Activated T-helper 1 cell treated with Interleukin-2 at 50 U/mL for 16 hours (primary cell): Measurements from ENCODE around the gene MRGPRG.

Experiments used
- DNase-seq: peaks from one replicate; pipeline ENCODE4 v3.0.0-alpha.2; 2020; ENCODE audit warnings: low read depth

MRGPRG gene

DNA sequence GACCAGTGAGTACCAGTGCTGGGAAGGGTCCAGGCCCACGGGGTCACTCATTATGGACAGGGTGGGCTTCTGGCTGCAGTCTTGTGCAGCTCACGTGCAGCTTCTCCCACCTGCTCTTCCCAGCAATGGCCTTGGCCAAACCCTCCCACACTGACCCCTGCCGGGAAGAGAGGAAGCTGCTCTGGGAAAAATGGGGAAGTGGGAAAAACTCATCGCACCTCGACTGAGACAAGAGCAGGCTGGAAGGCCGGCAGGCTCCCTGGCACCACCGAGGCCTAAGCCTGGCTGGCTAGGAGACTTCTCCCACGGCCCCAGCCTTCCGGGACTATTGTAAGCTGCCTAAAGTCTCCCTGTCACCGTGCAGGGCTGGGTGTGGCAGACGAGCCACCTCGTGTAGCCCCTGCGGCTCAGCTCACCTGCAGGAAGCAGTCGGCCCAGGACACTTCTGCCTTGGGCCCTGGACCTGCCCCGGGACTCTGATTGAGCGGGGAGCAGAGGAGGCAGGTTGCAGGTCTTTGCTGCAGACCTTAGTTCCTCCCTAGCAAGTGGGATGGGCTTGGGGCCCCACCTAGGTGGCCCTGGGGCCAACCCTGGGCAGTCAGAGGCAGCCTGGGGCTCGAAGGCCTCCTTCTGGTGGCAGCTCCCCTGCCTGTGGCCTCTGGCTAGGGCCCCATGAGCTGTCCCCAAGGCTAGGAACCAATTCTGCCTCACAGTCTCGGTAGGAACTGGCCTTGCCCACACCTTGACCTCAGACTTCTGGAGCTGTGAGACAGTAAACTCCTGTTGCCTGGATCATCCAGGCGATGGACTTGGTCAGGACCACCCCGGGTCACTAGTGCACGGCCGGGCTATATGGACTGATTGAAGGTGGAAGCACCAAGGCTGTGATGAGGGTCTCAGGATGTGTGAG lies 23.1 kb downstream of the MRGPRG start:
- no peak for DNase-seq

DNA sequence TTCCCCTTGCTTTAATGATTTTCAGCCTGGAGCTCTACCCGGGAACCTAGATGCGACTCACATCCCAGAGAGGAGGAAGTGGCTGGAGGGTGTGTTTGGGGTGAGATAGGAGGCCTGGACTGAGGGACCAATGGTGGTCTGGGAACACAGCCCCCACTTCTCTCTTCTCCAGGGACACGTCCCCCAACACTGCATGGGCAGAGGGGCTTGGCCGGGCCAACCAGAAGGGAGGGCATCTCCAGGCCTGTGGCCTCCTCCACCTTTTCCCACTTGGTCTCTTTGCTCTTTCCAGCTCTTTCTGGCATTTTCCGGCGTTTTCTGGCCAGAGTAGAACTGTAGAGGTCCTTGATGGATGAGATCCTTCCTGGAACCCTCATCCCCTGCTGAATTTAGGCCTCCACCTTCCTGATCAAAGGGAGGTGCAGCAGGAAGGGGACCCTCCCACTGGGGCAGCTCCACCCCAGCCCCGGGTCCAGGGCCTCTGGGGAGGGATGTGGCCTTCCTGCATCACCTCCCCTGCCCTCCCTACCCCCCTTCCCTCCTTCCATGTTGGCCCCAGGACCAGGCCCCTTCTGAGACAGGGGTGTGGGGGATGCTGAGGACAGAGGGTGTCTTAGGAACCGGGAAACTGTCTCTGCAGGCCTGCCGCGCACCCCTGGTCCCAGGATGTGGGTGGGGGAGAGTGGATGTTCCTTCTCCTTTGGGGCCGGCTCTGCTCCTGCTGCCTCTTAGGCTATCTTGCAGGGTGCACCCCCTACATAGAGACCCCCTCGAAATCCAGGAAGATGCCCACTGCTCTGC lies 24.4 kb downstream of the MRGPRG start:
- DNase-seq = no peak

DNA sequence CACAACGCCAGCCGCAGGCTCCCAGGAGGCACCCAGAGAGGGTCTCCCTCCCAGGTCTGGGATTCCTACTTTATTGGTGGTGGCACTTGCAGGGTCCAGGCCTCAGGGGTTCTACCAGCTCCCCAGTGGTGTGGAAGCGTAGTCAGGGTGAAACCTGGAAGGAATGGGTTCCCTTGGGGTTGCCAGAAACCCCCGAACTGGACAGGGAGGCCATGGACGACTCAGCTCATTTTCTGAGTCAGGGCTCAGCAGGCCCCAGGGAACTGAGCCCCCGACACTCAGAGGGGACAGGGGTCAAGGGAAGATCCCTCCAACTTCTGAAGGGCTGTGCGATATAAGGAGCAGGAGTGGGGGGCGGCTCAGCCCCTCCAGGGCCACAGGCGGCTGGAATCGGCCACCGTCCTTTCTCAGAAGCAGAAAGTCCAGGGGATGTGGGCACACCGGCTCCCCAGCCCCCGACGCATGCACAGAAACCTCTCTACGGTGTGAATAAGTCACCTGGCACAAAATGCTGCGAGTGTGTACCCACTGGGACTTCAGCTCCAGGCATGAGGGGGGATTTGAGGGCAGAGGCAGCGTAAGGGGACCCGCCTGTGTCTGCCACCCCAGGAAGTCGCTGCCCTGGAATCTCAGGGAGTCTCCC lies 25.1 kb downstream of the MRGPRG start:
- DNase-seq = no peak

DNA sequence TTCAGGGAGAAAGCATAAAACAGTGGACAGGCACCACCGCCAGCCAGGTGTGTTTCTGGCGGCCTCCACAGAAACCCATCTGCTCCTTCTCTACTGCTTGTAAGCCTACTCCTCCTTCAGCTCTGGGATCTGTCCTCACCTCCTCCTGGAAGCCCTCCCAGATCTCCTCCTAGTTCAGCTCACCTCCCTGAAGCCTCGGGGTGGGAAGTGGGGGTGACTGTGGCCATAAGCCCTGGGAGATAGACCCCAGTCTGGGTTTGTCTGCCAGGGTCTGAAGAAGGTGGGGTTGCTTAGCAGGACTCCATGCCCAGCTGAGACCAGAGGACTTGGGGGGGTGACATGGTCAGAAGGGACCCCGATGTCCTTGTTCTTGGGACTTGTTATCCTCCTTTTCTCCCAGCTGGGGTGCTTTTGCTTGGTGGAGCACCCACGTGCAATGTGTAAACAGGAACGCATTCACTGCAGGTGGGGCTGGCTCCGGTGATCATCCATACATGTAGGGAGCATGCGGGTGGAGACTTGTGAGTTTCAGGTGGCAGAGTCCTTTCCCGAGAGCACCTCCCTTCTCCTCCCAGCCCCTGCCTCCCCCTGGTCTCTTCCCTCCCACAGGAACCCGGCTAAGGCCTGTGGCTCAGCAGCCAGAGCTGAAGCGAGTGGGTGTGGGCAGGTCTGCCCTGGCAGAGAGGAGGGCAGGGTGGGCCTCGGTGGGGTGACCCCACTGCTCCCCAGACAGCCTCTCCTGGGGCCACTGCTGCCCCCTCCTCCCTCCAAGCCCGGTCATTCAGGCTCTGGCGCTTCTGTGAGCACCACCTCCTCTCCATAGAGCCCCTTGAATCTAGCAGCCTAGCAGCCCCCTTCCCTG lies 25.9 kb downstream of the MRGPRG start:
- DNase-seq = no peak

DNA sequence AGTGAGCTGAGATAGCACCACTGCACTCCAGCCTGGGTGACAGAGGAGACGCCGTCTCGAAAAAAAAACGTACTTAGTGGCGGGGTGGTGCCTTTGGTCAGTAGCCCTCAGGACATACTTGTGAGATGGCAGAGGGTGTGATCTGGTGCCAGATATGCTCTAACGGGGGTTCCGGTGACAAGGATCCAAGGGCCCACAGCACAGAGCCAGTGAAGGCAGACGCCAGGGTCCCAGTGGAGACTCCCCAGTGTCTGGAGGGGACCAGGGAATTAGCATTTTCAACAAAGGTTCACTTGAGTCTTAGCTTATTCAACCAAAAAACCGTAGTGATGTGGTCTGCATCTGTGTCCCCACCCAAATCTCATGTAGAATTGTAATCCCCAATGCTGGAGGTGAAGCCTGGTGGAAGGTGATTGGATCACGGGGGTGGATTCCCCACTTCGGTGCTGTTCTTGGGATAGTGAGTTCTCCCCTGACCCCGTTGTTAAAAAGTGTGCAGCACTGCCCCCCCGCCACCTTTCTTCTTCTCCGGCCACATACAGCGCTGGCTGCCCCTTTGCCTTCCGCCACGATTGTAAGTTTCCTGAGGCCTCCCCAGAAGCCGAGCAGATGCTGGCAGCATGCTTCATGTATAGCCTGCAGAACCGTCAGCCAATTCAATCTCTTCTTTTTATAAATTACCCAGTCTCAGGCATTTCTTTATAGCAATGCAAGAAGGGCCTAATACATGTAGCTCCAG lies 26.9 kb downstream of the MRGPRG start:
- no peak for DNase-seq

DNA sequence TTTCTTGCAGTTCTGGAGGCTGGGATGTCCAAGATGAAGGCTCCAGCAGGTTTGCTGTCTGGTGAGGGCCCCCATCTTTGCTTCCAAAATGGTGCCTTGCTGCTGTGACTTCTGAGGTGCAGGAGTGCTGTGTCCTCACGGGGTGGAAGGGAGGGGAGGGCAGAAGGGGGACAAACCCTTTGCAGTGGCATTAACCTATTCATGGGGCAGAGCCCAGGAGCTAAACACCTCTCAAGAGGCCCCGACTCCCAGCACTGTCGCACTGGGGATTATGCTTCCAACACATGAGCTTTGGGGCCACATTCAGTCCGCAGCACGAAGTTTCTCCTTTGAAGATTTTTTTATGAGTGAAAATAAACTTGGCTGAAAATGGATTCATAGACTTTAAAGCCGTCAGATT lies 28.0 kb downstream of the MRGPRG start:
- DNase-seq = no peak

DNA sequence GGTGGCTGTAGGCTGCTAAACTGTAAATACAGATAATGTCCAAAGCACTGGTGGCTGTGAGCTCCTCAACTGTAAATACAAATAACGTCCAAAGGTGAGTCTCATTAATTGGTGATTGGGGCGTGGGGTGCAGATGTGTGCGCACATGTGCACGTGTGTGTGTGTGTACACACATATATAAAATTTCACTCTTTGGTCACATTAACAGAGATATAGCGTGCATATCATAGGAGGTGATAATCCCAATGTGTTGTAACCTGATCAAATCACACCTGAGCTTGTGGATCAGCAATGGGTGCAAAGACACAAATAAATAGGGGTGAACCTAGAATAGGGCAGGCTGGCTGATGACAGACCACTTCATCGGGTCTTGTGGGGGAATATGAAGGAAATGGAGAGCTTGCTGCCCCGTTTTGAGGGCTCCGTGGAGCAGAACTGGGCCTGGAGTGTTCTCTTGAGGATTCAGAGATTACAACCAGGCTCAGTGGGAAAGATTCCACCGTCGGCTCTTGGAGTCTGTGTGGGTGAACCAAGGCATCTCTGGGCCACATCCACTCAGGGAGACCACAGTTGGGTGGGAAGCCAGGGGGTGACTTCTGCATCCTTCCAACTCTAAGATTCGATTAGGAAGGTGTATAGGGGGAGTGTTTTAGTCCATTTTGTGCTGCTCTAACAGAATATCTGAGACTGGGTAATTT lies 28.6 kb downstream of the MRGPRG start:
- no peak for DNase-seq

DNA sequence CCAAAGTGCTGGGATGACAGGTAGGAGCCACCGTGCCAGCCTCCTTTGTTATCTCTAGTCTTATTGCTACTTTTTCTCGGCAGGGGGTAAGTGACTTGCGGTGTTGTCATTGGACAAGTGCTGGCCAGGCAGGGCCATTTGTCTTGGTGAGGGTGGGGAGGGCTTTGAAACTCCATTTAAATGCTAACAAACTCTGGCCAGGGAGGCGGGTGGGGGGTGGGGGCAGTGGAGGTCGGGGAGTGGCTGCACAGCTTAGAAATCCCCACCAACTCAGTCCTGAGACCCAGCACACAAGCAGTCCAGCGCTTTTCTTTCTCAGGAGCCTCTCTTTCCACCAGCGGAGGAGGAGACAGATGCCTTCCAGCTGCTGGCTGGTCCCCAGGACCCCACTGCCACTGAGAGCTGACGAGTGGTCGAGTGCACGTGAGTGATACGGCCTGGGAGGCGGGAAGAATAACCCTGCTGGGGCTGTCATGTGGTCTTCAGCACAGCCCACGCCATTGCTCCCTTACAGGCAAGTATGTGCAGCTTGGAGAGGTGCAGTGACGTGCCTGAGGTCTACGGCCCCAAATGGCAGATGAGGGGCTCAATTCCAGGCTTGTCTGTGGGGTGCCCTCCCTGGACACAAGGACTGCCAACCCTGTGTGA lies 29.3 kb downstream of the MRGPRG start:
- no peak for DNase-seq

DNA sequence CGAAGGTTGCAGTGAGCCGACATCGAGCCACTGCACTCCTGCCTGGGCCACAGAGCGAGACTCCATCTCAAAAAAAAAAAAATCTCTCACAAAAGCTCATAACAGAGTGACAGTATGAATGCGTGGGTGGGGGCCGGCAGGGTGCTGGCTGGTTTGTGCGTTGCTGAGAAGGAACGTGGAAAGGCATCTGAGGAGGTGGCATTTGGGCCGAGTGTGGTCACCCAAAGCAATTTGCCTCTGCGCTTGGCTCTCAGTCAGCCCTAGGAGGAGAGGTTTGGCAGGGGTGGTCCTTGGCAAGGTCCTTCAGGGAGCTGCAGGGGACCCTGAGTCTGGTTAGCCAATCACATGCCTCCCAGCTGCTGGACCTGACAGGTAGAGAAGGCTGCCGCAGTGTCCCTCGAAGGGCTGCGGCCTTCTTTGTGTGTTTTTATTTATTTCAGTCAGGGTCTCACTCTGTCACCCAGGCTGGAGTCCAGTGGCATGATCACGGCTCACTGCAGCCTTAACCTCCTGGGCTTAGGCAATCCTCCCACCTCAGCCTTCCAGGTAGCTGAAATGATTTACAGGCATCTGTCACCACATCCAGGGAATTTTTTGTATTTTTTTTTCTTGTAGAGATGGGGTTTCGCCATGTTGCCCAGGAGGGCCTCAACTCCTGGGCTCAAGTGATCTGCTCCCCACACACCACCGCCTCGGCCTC lies 30.0 kb downstream of the MRGPRG start:
- no peak for DNase-seq

DNA sequence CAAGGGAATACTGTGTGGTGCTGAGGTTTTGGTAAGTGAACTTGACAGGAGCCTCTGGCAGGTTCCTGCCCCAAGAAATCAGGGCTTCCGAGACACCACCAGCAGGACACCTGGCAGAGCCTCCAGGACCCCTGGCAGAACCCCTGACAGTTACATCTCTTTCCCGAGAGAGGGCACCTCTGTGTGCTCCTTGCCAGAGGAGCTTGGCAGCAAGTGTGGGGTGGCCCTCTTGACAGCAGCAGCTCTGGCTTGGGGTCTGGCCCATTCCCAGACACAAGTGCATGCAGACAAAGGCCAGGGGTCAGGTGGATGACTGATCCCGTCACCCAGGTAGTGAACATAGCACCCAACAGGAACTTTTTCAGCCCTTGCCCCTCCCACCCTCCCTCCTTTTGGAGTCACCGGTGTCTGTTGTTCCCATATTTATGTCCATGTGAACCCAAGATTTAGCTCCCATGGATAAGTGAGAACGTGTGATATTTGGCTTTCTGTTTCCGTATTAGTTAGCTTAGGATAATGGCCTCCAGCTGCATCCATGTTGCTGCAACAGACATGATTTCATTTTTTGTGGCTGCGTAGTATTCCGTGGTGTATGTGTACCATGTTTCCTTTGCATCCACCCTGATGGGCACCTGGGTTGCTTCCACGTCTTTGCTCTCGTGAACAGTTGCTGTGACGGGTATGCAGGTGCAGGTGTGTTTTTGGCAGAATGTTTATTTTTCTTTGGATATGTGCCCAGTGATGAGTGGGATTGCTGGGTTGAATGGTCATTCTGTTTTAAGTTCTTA lies 32.3 kb downstream of the MRGPRG start:
- no peak for DNase-seq

DNA sequence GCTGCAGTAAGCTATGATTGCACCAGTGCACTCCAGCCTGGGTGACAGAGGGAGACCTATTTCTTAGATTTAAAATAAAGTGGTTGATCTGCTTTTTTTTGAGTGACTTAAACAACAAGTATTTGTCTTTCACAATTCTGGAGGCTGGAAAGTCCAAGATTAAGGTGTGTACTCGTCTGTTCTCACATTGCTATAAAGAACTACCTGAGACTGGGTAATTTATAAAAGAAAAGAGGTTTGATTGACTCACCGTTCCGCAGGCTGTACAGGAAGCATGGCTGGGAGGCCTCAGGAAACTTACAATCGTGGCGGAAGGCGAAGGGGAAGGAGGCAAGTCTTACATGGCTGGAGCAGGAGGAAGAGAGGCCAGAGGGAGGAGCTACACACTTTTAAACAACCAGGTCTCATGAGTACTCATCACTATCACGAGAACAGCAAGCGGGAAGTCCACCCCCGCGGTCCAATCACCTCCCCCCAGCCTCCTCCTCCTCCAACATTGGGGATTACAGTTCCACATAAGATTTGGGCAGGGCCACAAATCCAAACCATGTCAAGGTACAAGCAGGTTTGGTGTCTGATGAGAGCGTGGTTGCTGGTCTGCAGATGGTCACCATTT lies 33.8 kb downstream of the MRGPRG start:
- DNase-seq = no peak

DNA sequence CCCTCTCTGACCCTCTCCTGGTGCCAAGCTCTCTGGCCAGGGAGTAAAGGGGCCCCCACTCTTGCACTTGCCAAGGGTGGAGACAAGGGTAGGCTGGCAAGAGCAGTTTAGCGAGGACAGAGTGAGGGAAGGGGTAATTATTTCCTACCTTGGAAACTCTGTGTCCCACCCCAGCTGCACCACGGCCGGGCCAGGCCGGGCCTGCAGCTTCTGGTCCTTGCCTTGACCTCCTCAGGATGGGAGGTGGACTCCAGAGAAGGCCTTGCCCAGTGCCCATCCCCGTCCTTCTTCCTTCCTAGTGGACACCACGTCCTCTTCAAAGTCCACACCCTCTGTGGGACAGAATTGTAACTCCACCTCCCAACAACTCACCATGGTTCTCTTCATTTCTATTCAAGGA lies 35.1 kb downstream of the MRGPRG start:
- no peak for DNase-seq

DNA sequence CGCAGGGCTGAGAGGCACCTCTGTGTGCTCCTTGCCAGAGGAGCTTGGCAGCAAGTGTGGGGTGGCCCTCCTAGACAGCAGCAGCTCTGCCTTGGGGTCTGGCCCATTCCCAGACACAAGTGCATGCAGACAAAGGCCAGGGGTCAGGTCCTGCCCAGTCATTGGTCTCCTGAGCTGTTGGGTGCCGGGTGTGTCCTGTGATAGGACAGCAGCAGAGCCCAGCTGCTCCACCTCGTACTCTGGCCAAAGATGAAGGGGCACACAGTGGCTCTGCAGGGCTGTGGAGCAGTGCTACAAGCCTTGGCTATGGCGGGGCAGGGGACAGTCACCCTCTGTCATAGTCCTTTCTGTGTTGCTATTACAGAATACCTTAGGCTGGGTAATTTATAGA lies 36.2 kb downstream of the MRGPRG start:
- DNase-seq = no peak

DNA sequence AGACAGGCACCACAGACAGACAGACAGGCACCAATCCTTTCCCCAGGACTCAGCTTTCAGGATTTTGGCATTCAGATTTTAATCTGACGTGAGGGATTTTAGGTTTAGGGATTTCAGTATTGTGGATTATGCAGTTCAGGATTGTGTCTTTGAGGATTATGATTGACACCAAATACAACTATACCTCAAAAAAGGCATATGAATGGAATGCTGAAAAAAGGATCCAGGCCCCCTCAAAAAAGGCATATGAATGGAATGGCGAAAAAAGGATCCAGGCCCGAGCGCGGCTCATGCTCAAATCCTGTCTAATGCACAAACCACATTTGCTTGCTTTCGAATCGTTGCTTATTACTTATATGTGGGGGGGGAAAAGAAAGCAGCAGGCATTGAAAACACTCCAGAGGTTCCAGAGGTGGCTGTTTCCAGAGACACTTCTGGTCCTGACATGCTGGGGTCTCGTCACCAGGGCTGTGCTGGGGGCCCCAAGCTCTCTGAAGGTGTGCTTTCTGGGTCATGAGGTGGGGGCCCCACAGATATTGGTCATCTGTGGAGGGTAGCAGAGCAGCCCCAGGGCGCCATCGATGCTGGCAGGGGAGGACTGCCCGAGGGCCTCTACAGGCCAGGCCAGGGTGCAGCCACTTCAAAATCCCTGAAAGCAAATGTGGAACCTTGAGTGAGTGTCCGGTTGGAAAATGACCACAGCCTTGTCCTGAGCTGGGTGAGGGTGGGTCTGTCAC lies 36.7 kb downstream of the MRGPRG start:
- no peak for DNase-seq

DNA sequence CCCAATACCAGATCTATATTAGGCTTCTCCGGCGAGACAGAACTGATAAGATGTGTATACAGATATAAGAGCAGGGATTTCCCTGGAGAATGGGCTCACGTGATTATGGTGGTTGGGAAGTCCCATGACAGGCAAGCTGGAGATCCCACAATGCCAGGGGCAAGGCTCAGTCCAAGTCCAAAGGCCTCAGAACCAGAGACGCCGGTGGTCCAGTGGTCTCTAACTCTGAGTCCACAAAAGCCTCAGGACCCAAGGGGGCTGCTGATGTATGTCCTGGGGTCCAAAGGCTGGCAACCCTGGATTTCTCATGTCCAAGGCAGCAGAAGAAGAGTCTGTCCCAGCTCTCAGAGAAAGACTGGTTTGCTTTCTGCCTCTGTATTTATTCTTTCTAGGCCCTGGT lies 37.7 kb downstream of the MRGPRG start:
- no peak for DNase-seq

DNA sequence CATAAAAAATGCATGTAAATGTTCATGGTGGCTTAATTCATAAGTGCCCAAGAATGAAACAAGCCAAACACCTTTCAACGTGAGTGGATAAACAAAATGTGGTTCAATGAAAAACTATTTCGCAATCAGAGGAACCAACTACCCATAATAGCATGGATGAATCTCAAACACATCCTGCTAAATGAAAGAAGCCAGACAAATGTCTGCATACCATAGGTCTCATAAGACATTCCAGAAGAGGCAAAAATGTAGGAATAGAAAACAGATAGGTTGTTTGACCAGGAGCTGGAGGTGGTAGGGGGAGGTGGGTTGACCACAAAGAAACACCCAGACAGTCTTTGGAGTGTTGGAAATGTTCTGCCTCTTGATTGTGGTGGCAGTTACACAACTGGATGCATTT lies 40.3 kb downstream of the MRGPRG start:
- no peak for DNase-seq

DNA sequence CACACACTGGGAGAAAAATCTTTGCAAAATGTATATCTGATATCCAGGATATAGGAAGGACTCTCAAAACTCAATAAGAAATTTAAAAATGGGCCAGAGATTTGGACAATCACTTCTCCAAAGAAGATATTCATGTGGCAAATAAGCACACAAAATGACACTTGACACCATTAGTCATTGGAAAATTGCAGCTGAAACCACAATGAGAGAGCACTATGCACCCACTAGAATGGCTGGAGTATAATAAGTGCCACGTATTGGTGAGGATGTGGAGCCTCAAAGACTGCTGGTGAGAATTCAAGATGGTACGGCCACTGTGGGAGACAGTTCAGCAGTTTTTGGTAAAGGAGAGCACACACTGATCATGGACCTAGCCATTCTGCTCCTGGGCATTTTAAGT lies 40.7 kb downstream of the MRGPRG start:
- no peak for DNase-seq
